HepG2 (cell line): ENCODE results near the gene MCAM. TPM values are rescaled to one million over a fixed set of nuclear protein-coding genes. Genes with fewer than 3 reads are reported as not detected.

Experiments
- ATF4 ChIP-seq, 2 experiments: fragments of 450-650 bp in 1 of 2; sonication (generic) in 1 of 2; formaldehyde crosslinking; IDR thresholded peaks; 2 replicates each; pipeline versions ENCODE4 v1.5.0 to v1.8.0; 2020 to 2022; ENCODE audit warnings: mild to moderate bottlenecking in 1 of 2, missing genetic modification reagents in 1 of 2
- ATF7 ChIP-seq, 2 experiments: fragments of 450-650 bp in 1 of 2; sonication (generic) in 1 of 2; formaldehyde crosslinking in 1 of 2; IDR thresholded peaks; 2 replicates each; pipeline versions ENCODE4 v1.4.0 to v1.6.1; 2016 to 2020; ENCODE audit warnings: antibody characterized with exemption in 1 of 2, mild to moderate bottlenecking in 1 of 2, missing genetic modification reagents in 1 of 2
- ELK4 ChIP-seq: sonication (generic); formaldehyde crosslinking; IDR thresholded peaks from 2 replicates; pipeline ENCODE4 v1.9.0; 2021; ENCODE audit warnings: missing genetic modification reagents, borderline replicate concordance
- NCOR1 ChIP-seq: fragments of 200-600 bp; sonication (generic); IDR thresholded peaks from 2 replicates; pipeline ENCODE4 v1.7.0; 2017; ENCODE audit warnings: antibody characterized with exemption, low read length, borderline replicate concordance
- NFYC ChIP-seq: IDR thresholded peaks from 2 replicates; pipeline ENCODE4 v1.6.1; 2016; ENCODE audit warnings: missing genetic modification reagents, missing compliant biosample characterization
- REL ChIP-seq: sonication (generic); formaldehyde crosslinking; conservative IDR thresholded peaks from 2 replicates; pipeline ENCODE4 v1.8.0; 2022; ENCODE audit warnings: mild to moderate bottlenecking, missing genetic modification reagents, moderate library complexity
- SAP130 ChIP-seq: IDR thresholded peaks from 2 replicates; pipeline ENCODE4 v1.6.1; 2016; ENCODE audit warnings: low read depth
- SIN3A ChIP-seq: IDR thresholded peaks from 2 replicates; pipeline ENCODE4 v1.6.1; 2011; ENCODE audit warnings: low read depth, mild to moderate bottlenecking, control low read depth, low read length, borderline replicate concordance
- TCF7L2 ChIP-seq: IDR thresholded peaks from 2 replicates; pipeline ENCODE4 v1.6.1; 2011; ENCODE audit warnings: mild to moderate bottlenecking, low read depth, low read length, moderate library complexity
- ZFX ChIP-seq: sonication (generic); formaldehyde crosslinking; IDR thresholded peaks from 2 replicates; pipeline ENCODE4 v1.4.0; 2020; ENCODE audit warnings: mild to moderate bottlenecking, low read depth, missing genetic modification reagents, moderate library complexity
- ZNF350 ChIP-seq: sonication (generic); formaldehyde crosslinking; IDR thresholded peaks from 2 replicates; pipeline ENCODE4 v1.4.0; 2020; ENCODE audit warnings: mild to moderate bottlenecking, low read depth, missing genetic modification reagents, borderline replicate concordance
- ZNF687 ChIP-seq: sonication (generic); formaldehyde crosslinking; IDR thresholded peaks from 2 replicates; pipeline ENCODE4 v1.5.1; 2020; ENCODE audit warnings: mild to moderate bottlenecking, missing genetic modification reagents, moderate library complexity
- ZNF709 ChIP-seq: sonication (generic); formaldehyde crosslinking; IDR thresholded peaks from 2 replicates; pipeline ENCODE4 v1.5.0; 2020; ENCODE audit warnings: mild to moderate bottlenecking, missing genetic modification reagents
- ZNF784 ChIP-seq: sonication (generic); formaldehyde crosslinking; IDR thresholded peaks from 2 replicates; pipeline ENCODE4 v1.5.1; 2020; ENCODE audit warnings: missing genetic modification reagents, mild to moderate bottlenecking, borderline replicate concordance
- ZNF891 ChIP-seq: sonication (generic); formaldehyde crosslinking; IDR thresholded peaks from 2 replicates; pipeline ENCODE4 v1.5.0; 2020; ENCODE audit warnings: mild to moderate bottlenecking, missing genetic modification reagents
- polyA plus RNA-seq, 8 experiments: library from polyadenylated mRNA; depleted of rRNA in 3 of 8; stranded (reverse) in 7 of 8; unstranded in 1 of 8; fragments of >200 nt; fragmentation: Illumina TruSeq in 4 of 8; extraction: Trizol in 4 of 8; gene quantifications; 2 replicates each; pipeline versions ENCODE4 v1.2.1 to v1.2.3, GENCODE V29; 2011 to 2016; ENCODE audit warnings: low read depth in 4 of 8, missing spikeins in 1 of 8, mixed read lengths in 1 of 8; ENCODE audit not compliant: insufficient read depth in 1 of 8
- total RNA-seq, 5 experiments: library from RNA; depleted of rRNA; stranded (reverse); fragments of >200 nt; fragmentation: Illumina TruSeq; extraction: Trizol; gene quantifications; 2 replicates each; pipeline ENCODE4 v1.2.3, GENCODE V29; 2016; ENCODE audit warnings: low read depth in 1 of 5

The MCAM gene
- total and polyA plus RNA-seq, 2 of the 13 experiments (the other 11 are each of a cell fraction or from before 2014, with no cell fraction given), result 12.1 to 15.2 TPM

- no peak for TF ChIP-seq ZNF784 (CRISPR knock-in tag)
- TF ChIP-seq ELK4 (CRISPR knock-in tag), result no peak
- TF ChIP-seq ZNF891 (CRISPR knock-in tag), result no peak
- TF ChIP-seq SAP130 (CRISPR knock-in tag), result 0 out of 2 replicates have a peak, but pooled peaks have one; percentile 10
- no peak for TF ChIP-seq NCOR1
- no peak for TF ChIP-seq NFYC (CRISPR knock-in tag)
- no peak for TF ChIP-seq TCF7L2
- no peak for TF ChIP-seq ZNF709 (CRISPR knock-in tag)
- TF ChIP-seq ZNF350, result no peak
- TF ChIP-seq REL (CRISPR knock-in tag), result no peak
- TF ChIP-seq ZFX (CRISPR knock-in tag), result 0 out of 2 replicates have a peak, but pooled peaks have one; percentile 7
- no peak for TF ChIP-seq ATF7 (IDR thresholded peaks at IDR 0.05)
- 0 out of 2 replicates have a peak, but pooled peaks have one; percentile 5 for TF ChIP-seq ATF7 (CRISPR knock-in tag; IDR thresholded peaks at IDR 0.05)
- no peak for TF ChIP-seq ATF4 (CRISPR knock-in tag; IDR thresholded peaks at IDR 0.05)
- TF ChIP-seq ZNF687 (CRISPR knock-in tag), result peak; percentile 39; the same call in 1 of the 2 replicates
- no peak for TF ChIP-seq SIN3A
- TF ChIP-seq, all 625 proteins: peak for 21
Observed at GRCh38 chr11:119340335-119341221, 23.6 kb upstream of the MCAM start, which contains the start of gene C1QTNF5 (continued).
